Skeletal muscle cell (primary cell): Measurements from ENCODE around the gene CERS5.

Source experiments
- DNase-seq: peaks from one replicate; pipeline ENCODE4 v3.0.0-alpha.2; 2010; ENCODE audit warnings: low read depth
- H3K4me3 ChIP-seq: 2 replicates; pipeline ENCODE4 v1.5.1; 2011; ENCODE audit warnings: low read depth, mild to moderate bottlenecking, control low read depth, low read length, moderate library complexity

CERS5 gene, protein sequence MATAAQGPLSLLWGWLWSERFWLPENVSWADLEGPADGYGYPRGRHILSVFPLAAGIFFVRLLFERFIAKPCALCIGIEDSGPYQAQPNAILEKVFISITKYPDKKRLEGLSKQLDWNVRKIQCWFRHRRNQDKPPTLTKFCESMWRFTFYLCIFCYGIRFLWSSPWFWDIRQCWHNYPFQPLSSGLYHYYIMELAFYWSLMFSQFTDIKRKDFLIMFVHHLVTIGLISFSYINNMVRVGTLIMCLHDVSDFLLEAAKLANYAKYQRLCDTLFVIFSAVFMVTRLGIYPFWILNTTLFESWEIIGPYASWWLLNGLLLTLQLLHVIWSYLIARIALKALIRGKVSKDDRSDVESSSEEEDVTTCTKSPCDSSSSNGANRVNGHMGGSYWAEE

DNA sequence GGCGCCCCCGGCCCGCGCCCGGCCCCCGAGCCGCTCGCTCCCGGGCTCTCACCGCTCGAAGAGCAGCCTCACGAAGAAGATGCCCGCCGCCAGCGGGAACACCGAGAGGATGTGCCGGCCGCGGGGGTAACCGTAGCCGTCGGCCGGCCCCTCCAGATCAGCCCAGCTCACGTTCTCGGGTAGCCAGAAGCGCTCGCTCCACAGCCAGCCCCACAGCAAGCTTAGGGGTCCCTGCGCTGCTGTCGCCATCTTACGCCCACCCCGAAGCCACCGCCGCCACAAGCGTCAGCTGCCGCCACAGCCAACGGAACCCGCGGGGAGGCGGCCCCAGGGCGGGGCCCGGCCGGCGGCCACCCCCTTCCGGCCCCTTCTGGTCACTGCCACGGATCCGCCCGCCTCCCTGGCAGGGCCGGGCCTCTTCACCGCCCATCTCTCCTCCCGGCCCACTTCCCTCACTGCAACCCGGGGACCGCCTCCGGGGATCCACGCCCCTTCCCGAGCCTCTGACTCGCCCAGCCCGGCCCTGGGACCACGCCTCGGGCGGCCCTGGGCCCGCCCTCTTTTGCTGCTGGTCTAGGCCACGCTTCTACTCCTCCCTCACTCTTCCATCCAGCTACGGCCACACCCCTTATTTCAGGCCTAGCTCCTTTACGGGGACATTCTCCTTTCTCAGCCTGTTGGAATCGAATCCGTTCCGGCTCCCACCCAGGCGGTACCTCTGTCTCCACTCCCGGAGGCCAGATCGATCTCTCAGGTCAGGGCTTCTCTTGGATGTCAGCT is at the start of gene CERS5:
TSS of gene CERS5 (minus strand) at position 321 of the 780 bp plus-strand sequence. CDS start at position 249, 72 bp downstream.
- H3K4me3 ChIP-seq = peak within 1 kb of the TSS; percentile 90
- DNase-seq = peak; percentile 97

DNA sequence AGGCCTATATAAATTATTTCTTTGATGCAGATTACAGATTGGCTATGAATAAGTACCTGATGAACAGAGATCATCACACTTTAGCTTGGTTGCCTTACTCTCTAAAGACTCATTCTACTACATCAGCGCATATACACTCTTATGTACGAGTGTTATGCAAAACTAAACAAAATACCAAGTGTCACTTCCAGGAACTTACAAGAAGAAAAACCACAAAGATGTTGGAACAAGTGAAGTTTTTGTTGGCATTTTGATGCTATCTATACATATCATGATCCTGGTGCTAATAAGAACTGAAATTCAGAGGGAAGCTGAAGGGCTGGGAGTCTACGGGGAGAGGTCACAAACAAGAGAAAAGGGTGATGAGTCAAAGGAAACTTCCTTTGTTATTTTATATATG is 47.9 kb upstream of the CERS5 start:
- H3K4me3 ChIP-seq = no peak overlapping the region
- no peak for DNase-seq

DNA sequence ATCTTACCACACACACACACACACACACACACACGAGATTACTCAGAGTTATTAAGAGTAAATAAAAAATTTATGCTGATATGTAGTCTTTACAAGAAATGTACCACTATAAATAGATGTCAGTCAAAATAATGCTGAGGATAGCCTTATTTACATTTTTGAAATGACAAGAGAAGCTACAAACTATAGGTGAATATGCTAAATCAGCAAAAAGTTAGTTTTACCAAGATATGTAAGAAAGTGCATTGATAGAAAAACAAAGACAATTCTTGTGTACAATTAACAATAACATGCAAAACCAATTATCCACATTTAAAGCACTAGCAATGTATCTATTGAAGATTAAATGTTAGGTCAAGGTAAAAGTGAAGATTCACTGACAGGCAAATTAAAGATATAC is 46.8 kb upstream of the CERS5 start:
- no peak overlapping the region for H3K4me3 ChIP-seq
- no peak for DNase-seq

DNA sequence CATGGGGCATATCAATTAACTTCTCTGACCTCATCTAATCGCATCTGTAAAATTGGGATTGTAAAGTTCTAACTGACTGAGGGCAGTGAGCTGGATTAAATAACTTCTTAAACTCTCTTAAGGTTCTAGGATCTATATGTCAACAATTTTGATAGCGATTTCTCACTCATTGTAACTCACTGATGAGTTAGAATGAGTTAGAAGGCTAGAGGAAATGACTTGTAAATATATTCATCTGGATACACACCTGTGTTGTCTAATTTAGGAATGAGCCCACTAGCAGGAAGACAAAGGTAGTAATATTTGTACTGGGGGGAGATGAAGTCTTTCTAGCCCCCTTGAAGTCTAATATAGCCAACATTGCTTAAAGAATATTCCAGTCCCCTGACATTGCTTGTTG is 46.3 kb upstream of the CERS5 start:
- H3K4me3 ChIP-seq = no peak overlapping the region
- DNase-seq = no peak

DNA sequence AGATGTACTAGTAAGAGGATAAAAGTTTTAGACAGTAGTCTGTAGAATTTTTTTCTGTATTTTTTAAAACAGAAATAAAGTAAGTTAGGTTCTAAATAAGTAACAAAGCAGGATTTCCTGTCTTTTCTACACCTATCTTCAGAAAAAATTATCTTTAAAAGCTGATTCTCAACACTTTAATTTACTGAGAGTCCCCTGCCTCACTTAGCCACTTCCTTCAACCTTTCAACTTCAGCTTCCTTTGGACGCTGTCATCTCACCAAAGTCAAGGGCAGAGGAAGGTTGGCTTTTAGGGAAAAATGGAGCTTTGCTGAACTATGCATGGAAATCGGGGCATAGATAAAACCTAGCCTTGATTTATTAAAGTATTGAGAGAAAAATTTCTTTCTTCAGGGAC is 44.9 kb upstream of the CERS5 start:
- DNase-seq = no peak

DNA sequence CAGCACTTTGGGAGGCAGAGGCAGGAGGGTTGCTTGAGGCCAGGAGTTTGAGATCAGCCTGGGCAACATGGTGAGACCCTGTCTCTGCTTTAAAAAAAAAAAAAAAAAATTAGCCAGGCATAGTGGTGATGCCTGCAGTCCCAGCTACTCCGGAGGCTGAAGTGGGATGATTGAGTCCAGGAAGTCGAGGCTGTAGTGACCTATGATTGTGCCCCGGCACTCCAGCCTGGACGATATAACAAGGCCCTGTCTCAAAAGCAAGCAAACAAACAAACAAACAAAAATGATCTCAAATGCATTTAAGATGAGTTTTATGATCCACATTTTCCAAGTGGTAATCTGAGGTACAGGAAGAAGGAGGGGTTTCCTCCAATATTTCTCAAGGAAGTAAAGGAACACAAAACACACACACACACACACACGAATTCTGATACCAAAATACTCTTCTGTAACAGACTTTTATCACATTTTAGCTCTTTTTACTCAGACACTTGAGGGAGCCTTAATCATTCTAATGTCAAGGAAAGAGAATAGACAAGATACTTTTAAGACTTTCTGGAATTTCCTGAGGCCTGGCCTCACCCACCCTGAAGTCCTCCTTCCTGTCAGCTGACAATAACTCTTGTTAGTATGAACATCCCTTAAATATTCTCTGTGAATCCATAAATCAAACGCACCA is 44.4 kb upstream of the CERS5 start:
- no peak for DNase-seq
- no peak overlapping the region for H3K4me3 ChIP-seq

More for the DNA sequence above, 44.9 kb upstream of the CERS5 start:
- no peak overlapping the region for H3K4me3 ChIP-seq

DNA sequence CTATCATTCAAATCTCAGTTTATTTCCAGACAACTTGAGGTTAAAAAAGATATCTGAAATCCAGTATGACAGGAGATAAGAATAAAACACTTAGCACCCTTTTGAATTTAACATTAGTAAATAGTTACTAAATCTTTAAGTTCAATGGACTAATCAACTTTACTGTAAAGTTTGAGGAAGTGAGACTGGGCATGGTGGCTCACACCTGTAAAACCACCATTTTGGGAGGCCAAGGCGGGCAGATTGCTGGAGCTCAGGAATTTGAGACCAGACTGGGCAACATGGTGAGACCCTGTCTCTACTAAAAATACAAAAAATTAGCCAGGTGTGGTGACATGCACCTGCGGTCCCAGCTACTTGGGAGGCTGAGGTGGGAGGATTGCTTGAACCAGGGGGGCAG is 40.3 kb upstream of the CERS5 start:
- H3K4me3 ChIP-seq = no peak overlapping the region
- no peak for DNase-seq

DNA sequence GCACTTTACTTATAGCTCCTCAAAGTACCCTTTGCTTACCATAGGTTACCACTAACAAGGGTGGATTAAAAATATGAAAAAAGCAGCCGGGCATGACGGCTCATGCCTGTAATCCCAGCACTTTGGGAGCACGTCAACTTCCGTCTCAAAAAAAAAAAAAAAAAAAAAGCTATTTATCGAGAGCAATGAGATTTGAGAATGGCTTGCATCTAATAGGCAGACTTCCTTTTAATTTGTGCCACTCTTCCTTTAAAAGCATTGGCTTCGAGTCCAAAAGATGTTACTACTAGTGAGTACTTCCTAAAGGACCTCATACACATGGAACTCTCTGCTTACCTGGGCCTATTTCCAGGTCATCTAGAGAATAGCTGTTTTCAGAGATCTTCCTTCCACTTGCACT is 38.5 kb upstream of the CERS5 start:
- no peak for DNase-seq
- H3K4me3 ChIP-seq = no peak overlapping the region

DNA sequence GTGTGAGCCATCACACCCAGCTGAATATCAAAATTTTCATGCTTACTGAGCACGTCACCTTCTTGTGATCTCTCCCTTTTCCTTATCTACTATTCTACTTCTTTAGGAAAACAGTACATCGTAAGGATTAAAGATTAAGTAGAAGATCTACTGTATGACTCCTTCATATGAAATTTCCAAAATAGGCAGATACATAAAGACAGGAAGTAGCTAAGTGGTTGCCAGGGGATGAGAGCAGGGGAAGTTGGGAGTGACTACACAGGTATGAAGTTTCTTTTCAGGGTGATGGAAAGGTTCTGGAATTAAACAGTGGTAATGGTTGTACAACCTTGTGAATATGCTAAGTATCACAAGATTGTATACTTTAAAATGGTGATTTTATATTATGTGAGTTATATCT is 36.5 kb upstream of the CERS5 start:
- no peak overlapping the region for H3K4me3 ChIP-seq
- no peak for DNase-seq

DNA sequence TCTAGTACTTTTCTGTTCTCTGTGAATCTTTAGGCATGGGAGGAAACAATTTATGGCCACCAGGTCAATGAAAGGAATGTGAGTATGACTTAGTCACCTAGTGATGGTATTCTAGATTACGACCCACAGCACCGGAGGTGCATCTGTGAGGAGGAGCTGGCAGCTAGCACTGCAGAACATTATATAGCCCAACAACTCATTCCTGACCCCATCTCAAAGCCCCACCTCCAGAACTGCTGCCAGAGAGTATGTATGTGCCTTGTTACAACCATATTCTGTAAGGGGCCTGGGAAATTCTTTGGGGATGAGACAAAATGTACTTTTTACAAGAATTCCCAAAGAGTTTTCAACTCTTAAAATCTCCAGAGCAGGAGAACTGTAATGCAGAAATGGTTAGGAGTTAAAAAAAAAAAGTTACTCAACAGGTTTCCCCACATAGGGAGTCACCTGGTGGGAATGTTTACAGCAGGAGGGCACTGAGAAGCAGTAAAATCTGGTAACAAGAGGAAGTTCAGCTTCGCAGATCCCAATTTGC is 34.9 kb upstream of the CERS5 start:
- H3K4me3 ChIP-seq = no peak overlapping the region
- peak; percentile 96 for DNase-seq

DNA sequence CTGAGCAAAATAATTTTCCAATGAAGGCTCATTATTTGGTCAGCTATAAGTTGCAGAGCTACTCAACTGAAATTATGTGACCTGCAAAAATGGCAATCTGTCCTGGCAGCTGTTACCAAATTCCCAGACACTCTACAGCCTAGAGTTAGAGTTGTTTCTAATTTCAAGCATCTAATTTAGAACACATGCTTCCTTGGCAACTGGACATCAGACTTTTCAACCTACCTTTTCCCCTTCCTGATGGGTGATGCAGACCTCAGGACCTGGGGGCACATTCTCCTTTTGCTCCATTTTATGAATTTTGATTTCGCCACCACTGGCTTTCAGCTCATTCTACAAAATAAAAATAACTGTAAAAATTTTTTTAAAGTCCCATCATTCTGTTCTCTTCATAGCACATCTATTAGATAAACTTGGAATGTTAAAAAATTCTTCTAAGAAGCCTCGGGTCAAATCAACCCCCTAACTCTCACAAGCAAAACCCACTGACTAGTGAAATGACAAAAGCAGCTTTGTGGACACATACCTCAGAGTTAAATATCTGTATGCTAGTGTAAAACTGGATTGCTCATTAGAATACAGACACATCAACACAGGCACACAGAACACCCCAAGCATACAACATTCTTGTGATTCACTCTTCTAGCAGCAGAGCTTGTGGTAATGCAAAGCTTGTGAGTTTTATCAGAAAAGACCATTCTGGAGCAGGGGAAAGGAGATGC is 33.5 kb upstream of the CERS5 start:
- no peak overlapping the region for H3K4me3 ChIP-seq
- peak; percentile 52 for DNase-seq

DNA sequence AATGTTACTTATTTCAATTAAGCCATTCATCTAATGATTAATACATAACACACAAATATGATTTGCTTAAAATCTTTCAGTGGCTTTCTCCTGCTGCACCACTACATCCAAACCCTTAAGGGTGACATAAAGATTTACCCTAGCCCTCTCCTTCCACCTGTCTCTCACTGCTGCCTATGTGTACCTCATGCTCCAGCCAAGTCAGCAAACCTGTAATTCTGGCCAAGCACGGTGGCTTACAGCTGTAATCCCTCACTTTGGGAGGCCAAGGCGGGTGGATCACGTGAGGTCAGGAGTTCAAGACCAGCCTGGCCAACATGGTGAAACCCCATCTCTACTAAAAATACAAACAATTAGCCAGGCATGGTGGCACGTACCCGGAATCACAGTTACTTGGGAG is 31.7 kb upstream of the CERS5 start:
- no peak for DNase-seq
- no peak overlapping the region for H3K4me3 ChIP-seq

DNA sequence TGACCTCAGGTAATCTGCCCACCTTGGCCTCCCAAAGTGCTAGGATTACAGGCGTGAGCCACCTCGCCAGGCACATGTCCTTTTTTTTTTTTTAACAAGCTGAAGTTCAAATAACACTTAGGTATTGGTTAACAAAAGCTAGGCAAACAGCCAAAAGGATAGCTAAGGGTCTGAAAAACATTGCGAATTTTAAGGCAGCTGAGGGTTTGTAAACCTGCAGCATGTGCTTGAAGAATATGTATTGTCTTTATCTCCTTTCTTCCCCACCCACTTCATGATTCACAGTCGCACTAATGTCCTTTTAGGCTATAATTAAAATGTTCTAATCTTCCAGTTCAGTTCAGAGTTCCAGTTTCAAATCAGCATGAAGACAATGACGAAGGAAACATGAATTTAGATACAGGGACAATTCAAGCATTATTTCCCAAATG is 30.1 kb upstream of the CERS5 start:
- no peak overlapping the region for H3K4me3 ChIP-seq
- DNase-seq = no peak

DNA sequence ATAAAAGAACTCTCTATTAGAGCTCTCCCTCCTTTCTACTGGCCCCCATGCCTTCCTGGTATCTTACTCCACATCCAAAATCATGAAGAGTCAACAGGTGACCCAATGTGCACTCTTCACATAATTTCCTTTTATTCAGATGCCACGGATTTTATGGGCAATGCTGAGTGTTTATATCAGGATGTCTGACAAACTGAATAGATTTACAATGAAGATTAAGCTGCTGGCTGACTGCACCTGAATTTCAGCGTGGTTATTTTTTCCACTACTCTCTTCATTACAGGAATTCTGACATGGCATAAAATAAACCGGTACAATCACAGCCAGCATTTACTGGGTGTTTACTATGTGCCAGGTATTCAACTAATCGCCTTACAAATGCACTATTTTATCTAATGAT is 29.4 kb upstream of the CERS5 start:
- no peak overlapping the region for H3K4me3 ChIP-seq
- DNase-seq = no peak

DNA sequence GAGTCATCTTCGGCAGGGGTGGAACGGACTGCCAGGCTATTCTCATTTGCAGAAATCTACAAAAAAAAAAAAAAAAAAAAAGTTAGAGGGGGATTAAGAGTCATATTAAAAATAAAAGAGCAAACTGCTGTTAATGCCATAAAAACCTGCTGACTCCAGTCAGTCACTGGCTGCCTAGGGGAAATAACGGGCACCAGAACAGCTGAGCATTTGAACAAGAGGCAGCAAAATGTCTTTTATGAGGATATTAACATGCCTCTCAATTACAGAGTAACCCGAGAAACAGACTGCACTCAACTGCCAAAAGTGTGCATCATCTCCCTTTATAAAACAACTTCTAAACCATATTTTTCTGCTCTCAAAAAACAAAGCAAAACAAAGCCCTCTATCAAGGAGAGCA is 28.7 kb upstream of the CERS5 start:
- H3K4me3 ChIP-seq = no peak overlapping the region
- DNase-seq = no peak

DNA sequence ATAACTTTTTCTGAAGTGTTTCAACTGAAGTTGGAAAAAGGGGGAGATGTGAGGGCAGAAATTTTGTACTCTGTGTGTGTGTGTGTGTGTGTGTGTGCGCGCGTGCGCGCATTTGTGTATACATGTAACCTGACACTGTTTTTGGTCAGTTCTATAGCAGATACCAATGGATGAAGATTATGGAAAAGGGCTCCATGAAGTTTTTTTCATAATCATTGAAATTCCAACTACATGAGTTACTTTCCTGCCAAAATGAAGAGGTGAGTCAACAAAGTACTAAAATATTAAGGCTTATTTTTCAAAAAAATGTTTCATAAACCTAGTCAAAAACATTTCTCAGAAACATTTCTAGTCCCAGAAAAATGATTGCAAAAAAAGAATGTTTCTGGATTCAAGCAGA is 25.7 kb upstream of the CERS5 start:
- DNase-seq = no peak
- no peak overlapping the region for H3K4me3 ChIP-seq

DNA sequence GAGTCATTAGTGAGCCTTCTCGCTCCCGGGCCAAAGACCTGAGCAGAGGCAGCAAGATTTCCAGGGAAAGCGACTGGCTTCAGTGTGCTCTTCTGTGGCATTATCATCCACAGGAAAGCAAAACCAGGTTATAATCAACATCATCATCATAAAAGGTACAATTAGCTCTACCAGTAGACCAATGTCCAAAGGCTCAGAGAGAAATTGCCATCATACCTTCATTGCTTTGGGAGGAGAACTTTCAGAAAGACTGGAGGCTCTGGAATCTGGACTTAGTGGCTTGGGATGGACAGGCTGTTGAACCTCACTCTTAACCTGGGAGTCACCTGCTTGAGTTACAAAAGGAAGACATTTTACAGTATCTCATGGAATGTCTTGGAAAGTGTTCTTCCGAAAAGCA is 25.1 kb upstream of the CERS5 start:
- no peak for DNase-seq
- H3K4me3 ChIP-seq = no peak overlapping the region

DNA sequence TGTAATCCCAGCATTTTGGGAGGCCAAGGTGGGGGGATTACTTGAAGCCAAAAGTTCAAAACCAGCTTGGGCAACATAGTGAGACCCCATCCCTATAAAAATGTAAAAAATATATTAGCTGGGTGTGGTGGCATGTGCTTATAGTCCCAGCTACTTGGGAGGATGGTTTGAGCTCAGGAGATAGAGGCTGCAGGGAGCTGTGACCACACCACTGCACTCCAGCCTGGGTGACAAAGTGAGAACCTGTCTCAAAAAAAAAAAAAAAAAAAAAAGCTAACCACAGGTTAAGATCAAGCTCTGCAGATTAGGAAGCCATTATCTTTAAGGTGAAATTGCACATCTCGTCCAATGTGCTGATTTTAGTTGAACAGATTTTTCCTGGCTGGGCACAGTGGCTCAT is 23.7 kb upstream of the CERS5 start:
- no peak overlapping the region for H3K4me3 ChIP-seq
- no peak for DNase-seq

DNA sequence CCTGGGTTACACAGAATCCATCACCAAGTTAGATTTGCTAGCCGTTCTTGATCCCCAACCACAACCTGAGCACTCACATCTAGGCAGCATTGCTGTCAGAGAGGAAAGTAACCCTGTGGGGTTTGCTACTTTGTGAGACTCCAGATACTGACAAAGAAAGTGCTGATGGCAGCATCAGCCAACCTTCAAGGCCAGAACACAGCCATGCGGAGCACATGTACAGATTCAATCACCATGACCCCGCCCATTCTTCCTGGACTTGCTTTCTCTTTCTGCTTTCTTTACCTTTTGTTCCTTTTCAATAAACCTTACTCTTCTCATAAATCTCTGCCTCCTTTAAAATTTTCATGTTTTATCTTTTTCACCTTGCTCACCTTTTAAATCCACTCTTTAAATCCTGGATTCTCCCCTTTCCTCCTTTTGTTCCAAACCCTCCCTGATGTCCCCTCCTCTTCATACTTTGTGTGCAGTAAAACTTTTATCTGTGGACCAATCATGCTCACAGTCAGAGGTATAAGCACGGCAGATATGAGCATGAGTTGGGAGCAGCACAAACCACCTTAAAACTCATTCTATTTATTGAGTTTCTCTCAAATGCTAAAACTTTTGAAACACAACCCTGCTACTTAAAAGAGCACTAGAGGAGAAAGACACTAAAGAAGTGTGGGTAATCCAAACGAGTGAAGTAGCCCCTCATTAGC is 21.9 kb upstream of the CERS5 start:
- no peak for DNase-seq
- no peak overlapping the region for H3K4me3 ChIP-seq
